K562 (cell line): ENCODE measurements around the gene TKTL1. TPM values are rescaled to one million over a fixed set of nuclear protein-coding genes. Genes with fewer than 3 reads are reported as not detected.
A peak's percentile ranks its signal among the peaks of the same experiment; 100 is the strongest.

Experiments
- ATAC-seq: fragments of 200-7000 bp; cut with Tn5 transposase; 3 replicates; pipeline ENCODE4 v1.9.1; 2020; ENCODE audit warnings: moderate library complexity
- BruUV-seq: library from RNA; stranded (reverse); fragments of 400-500 nt; replicated peaks from 2 replicates; lab custom pipeline; 2021; lab: Mats Ljungman, UMichigan
- CTCF ChIA-PET: fragments of 300-600 bp; formaldehyde crosslinking; extraction: SDS; loops from one replicate; lab custom pipeline; 2021; ENCODE audit warnings: low intra/inter-chr PET ratio; lab: Yijun Ruan, JAX
- POLR2A ChIA-PET: fragments of 300-600, 350-650 bp; sonication (Branson Sonifier 250); formaldehyde crosslinking; extraction: SDS; loops from one replicate; lab custom pipeline; 2021; ENCODE audit warnings: antibody characterized with exemption, inconsistent platforms; lab: Yijun Ruan, JAX
- DNase-seq, 4 experiments: peaks; one replicate each; pipeline versions ENCODE4 v3.0.0 to v3.0.0-alpha.2; 2011 to 2018; ENCODE audit warnings: low spot score in 3 of 4, mixed read lengths in 3 of 4; ENCODE audit errors: extremely low read depth in 1 of 4
- FAIRE-seq: peaks from 2 replicates; lab custom pipeline; 2011; peaks lifted over from hg19 to GRCh38; lab: Jason Lieb, UNC
- H2AFZ ChIP-seq: 2 replicates; pipeline ENCODE4 v1.6.0; 2011; ENCODE audit warnings: low read depth, low read length, control low read depth, inconsistent platforms
- H3K27ac ChIP-seq: fragments of 200-600 bp; 3 replicates; pipeline ENCODE4 v1.8.0; 2011; ENCODE audit warnings: low read depth, mild to moderate bottlenecking, control low read depth, inconsistent platforms, low read length, moderate library complexity, mixed read lengths; ENCODE audit errors: extremely low read depth
- H3K27me3 ChIP-seq, 2 experiments: fragments of 300-600 bp in 1 of 2; 2 replicates in 1 of 2; 3 replicates in 1 of 2; pipeline versions ENCODE4 v1.6.0 to v1.8.0; 2011; ENCODE audit warnings: inconsistent platforms in 2 of 2, low read length in 2 of 2, mild to moderate bottlenecking in 1 of 2, mixed read lengths in 1 of 2, moderate library complexity in 1 of 2; ENCODE audit not compliant: control insufficient read depth in 2 of 2, insufficient read depth in 2 of 2
- H3K36me3 ChIP-seq: fragments of 300-600 bp; 3 replicates; pipeline ENCODE4 v1.8.0; 2011; ENCODE audit warnings: mild to moderate bottlenecking, low read length, inconsistent platforms; ENCODE audit not compliant: control insufficient read depth, insufficient read depth
- H3K4me1 ChIP-seq, 2 experiments: fragments of 200-600 bp in 1 of 2; replicated peaks in 1 of 2; 2 replicates in 1 of 2; 3 replicates in 1 of 2; pipeline versions ENCODE4 v1.5.1 to v1.8.0; 2011; ENCODE audit warnings: inconsistent platforms in 2 of 2, low read length in 2 of 2, mild to moderate bottlenecking in 1 of 2, mixed read lengths in 1 of 2, moderate library complexity in 1 of 2; ENCODE audit not compliant: control insufficient read depth in 2 of 2, insufficient read depth in 2 of 2
- H3K4me2 ChIP-seq: 2 replicates; pipeline ENCODE4 v1.6.1; 2011; ENCODE audit warnings: low read length, control low read depth, inconsistent platforms, mixed read lengths; ENCODE audit not compliant: insufficient read depth
- H3K4me3 ChIP-seq: fragments of 200-600 bp; sonication (generic), shearing (Covaris generic); 2 replicates; pipeline ENCODE4 v1.5.1; 2016; ENCODE audit warnings: control low read depth, inconsistent platforms
- H3K79me2 ChIP-seq: fragments of 200-600 bp; 3 replicates; pipeline ENCODE4 v1.8.0; 2011; ENCODE audit warnings: low read length, inconsistent platforms; ENCODE audit not compliant: control insufficient read depth, insufficient read depth
- H3K9ac ChIP-seq, 2 experiments: 2 replicates each; pipeline versions ENCODE4 v1.6.0 to v1.6.1; 2011; ENCODE audit warnings: low read depth in 2 of 2, low read length in 2 of 2, control low read depth in 1 of 2, inconsistent platforms in 1 of 2, mild to moderate bottlenecking in 1 of 2, mixed read lengths in 1 of 2; ENCODE audit not compliant: insufficient read depth in 1 of 2
- H3K9me1 ChIP-seq: one replicate; pipeline ENCODE4 v1.6.0; 2011; ENCODE audit warnings: inconsistent platforms, mild to moderate bottlenecking, low read length, moderate library complexity; ENCODE audit not compliant: control insufficient read depth, insufficient read depth
- H3K9me3 ChIP-seq: replicated peaks from 2 replicates; pipeline ENCODE4 v1.5.1; 2011; ENCODE audit warnings: low read depth, low read length, inconsistent platforms; ENCODE audit not compliant: control insufficient read depth, insufficient read depth
- H4K20me1 ChIP-seq: replicated peaks from 2 replicates; pipeline ENCODE4 v1.6.1; 2011; ENCODE audit warnings: low read length, inconsistent platforms, mixed read lengths; ENCODE audit not compliant: control insufficient read depth, insufficient read depth
- E2F3 ChIP-seq: fragments of 250-450 bp; sonication (Bioruptor Pico); IDR thresholded peaks from 2 replicates; pipeline ENCODE4 v1.4.0; 2020; ENCODE audit warnings: mild to moderate bottlenecking
- ETS2 ChIP-seq: IDR thresholded peaks from 2 replicates; pipeline ENCODE4 v1.6.1; 2016; ENCODE audit warnings: borderline replicate concordance, missing genetic modification characterization, mild to moderate bottlenecking, moderate library complexity, missing compliant biosample characterization; ENCODE audit not compliant: poor library complexity, severe bottlenecking
- FOXK1 ChIP-seq: sonication (generic); formaldehyde crosslinking; IDR thresholded peaks from 2 replicates; pipeline ENCODE4 v1.8.0; 2022; ENCODE audit warnings: missing genetic modification reagents, mild to moderate bottlenecking, borderline replicate concordance
- GATAD2B ChIP-seq: fragments of 450-650 bp; IDR thresholded peaks from 2 replicates; pipeline ENCODE4 v1.6.1; 2017; ENCODE audit warnings: mild to moderate bottlenecking, borderline replicate concordance
- HNRNPUL1 ChIP-seq: fragments of 200-400 bp; formaldehyde crosslinking; IDR thresholded peaks from 2 replicates; pipeline ENCODE4 v1.6.1; 2017; ENCODE audit warnings: low read length
- IFI16 ChIP-seq: fragments of 250-450 bp; sonication (Bioruptor Pico); IDR thresholded peaks from 2 replicates; pipeline ENCODE4 v2.1.2; 2022; ENCODE audit warnings: mild to moderate bottlenecking, inconsistent platforms
- MTF1 ChIP-seq: fragments of 250-450 bp; sonication (Bioruptor Pico); IDR thresholded peaks from 2 replicates; pipeline ENCODE4 v1.9.0; 2021; ENCODE audit warnings: moderate library complexity, mild to moderate bottlenecking, inconsistent platforms, borderline replicate concordance
- NFIX ChIP-seq: fragments of 250-450 bp; sonication (Bioruptor Pico); IDR thresholded peaks from 2 replicates; pipeline ENCODE4 v1.4.0; 2020; ENCODE audit warnings: low read depth, mild to moderate bottlenecking, moderate library complexity
- NR2C2 ChIP-seq, 2 experiments: fragments of 200-800 bp in 1 of 2; sonication (Bioruptor generic) in 1 of 2; sonication (generic) in 1 of 2; formaldehyde crosslinking in 1 of 2; IDR thresholded peaks; 2 replicates each; pipeline versions ENCODE4 v1.6.1 to v1.8.0; 2016 to 2022; ENCODE audit warnings: mild to moderate bottlenecking in 1 of 2, missing compliant biosample characterization in 1 of 2, missing genetic modification characterization in 1 of 2, missing genetic modification reagents in 1 of 2
- POLR2G ChIP-seq: fragments of 200-400 bp; formaldehyde crosslinking; IDR thresholded peaks from 2 replicates; pipeline ENCODE4 v1.6.1; 2017; ENCODE audit warnings: low read depth, mild to moderate bottlenecking, antibody characterized with exemption, low read length, moderate library complexity
- SMARCA5 ChIP-seq: fragments of 450-650 bp; IDR thresholded peaks from 2 replicates; pipeline ENCODE4 v1.6.1; 2016
- TGIF2 ChIP-seq: sonication (generic); formaldehyde crosslinking; IDR thresholded peaks from 2 replicates; pipeline ENCODE4 v1.8.1; 2022; ENCODE audit warnings: mild to moderate bottlenecking, missing genetic modification reagents, moderate library complexity
- WGBS: fragments of 100-300 bp; shearing (Covaris generic); methylation state at CpG from one replicate; pipeline ENCODE4 v1.1.6; 2016; ENCODE audit warnings: low coverage, mixed read lengths; ENCODE audit not compliant: insufficient coverage; ENCODE audit errors: missing lambda C conversion rate; 5-methylcytosine and 5-hydroxymethylcytosine counted together
- in situ Hi-C: fragments of 300-500 bp; cut with MboI; formaldehyde crosslinking; loops from 4 replicates; pipeline ENCODE4 v1.15.0; 2018; ENCODE audit warnings: inconsistent platforms, mixed read lengths
- intact Hi-C: fragments of 100-400 bp; cut with micrococcal nuclease; formaldehyde crosslinking; loops from 2 replicates; pipeline ENCODE4 v1.14.2; 2022
- polyA plus RNA-seq, 8 experiments: library from polyadenylated mRNA; depleted of rRNA in 4 of 8; stranded (reverse) in 5 of 8; unstranded in 3 of 8; fragments of >200 nt; fragmentation: Nextera tagmentation in 2 of 8; fragmentation: Illumina TruSeq in 1 of 8; extraction: Ambion mirVana in 2 of 8; extraction: Trizol in 1 of 8; gene quantifications; 2 replicates each; pipeline versions ENCODE4 v1.2.1 to v1.2.3, GENCODE V29; 2011 to 2014; ENCODE audit warnings: inconsistent platforms in 1 of 8, missing spikeins in 1 of 8
- total RNA-seq, 7 experiments: library from RNA; depleted of rRNA in 6 of 7; stranded (reverse); fragments of >200 nt in 6 of 7; fragmentation: Illumina TruSeq in 2 of 7; extraction: Trizol in 2 of 7; gene quantifications; 2 replicates each; pipeline versions ENCODE4 v1.2.1 to v1.2.3, GENCODE V29; 2011 to 2021; ENCODE audit warnings: low replicate concordance in 1 of 7
- TF ChIP-seq, protein P1 (sequence below): fragments of 200-400 bp; formaldehyde crosslinking; IDR thresholded peaks from 2 replicates; pipeline ENCODE4 v1.6.1; 2017; ENCODE audit warnings: mild to moderate bottlenecking, low read depth, low read length, moderate library complexity
- TF ChIP-seq, protein P2 (sequence below), 2 experiments: IDR thresholded peaks; 2 replicates each; pipeline ENCODE4 v1.6.1; 2011; ENCODE audit warnings: borderline replicate concordance in 1 of 2, control low read depth in 1 of 2, low read depth in 1 of 2, low read length in 1 of 2, mild to moderate bottlenecking in 1 of 2, mixed read lengths in 1 of 2, moderate library complexity in 1 of 2; ENCODE audit not compliant: insufficient read depth in 1 of 2, insufficient read length in 1 of 2, poor library complexity in 1 of 2, severe bottlenecking in 1 of 2; ENCODE audit errors: extremely low read depth in 1 of 2

Gene TKTL1
- total and polyA plus RNA-seq, 9 of the 15 experiments (the other 6 are each of a cell fraction or from before 2014, with no cell fraction given), result 0.18 to 0.71 (median 0.38) TPM

GRCh38 chrX:154320406-154320805 is 24.8 kb downstream of the TKTL1 start:
- intact Hi-C loops, result no loop called here
- FAIRE-seq, result no peak

More at GRCh38 chrX:154320406-154320805, 24.8 kb downstream of the TKTL1 start:
- no peaks in the 10 kb centered on the region for H3K9me3 ChIP-seq
- CTCF ChIA-PET, result no interaction called here
- H3K9me1 ChIP-seq, result no peaks in the 10 kb centered on the region
- TF ChIP-seq NR2C2 (CRISPR knock-in tag; IDR thresholded peaks at IDR 0.05), result no peak
- no peak for TF ChIP-seq NR2C2 (tag; IDR thresholded peaks at IDR 0.05)
- TF ChIP-seq TGIF2 (CRISPR knock-in tag), result no peak
- no peak for TF ChIP-seq SMARCA5
- TF ChIP-seq, protein P1, sequence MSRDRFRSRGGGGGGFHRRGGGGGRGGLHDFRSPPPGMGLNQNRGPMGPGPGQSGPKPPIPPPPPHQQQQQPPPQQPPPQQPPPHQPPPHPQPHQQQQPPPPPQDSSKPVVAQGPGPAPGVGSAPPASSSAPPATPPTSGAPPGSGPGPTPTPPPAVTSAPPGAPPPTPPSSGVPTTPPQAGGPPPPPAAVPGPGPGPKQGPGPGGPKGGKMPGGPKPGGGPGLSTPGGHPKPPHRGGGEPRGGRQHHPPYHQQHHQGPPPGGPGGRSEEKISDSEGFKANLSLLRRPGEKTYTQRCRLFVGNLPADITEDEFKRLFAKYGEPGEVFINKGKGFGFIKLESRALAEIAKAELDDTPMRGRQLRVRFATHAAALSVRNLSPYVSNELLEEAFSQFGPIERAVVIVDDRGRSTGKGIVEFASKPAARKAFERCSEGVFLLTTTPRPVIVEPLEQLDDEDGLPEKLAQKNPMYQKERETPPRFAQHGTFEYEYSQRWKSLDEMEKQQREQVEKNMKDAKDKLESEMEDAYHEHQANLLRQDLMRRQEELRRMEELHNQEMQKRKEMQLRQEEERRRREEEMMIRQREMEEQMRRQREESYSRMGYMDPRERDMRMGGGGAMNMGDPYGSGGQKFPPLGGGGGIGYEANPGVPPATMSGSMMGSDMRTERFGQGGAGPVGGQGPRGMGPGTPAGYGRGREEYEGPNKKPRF, result no peak
- no peak for TF ChIP-seq MTF1 (CRISPR knock-in tag)
- no peak for TF ChIP-seq NFIX
- TF ChIP-seq HNRNPUL1, result no peak
- TF ChIP-seq ETS2, result no peak
- no peak for TF ChIP-seq E2F3
- no peak for TF ChIP-seq POLR2G
- no peak for TF ChIP-seq GATAD2B
- TF ChIP-seq IFI16 (CRISPR knock-in tag), result no peak
- TF ChIP-seq FOXK1 (CRISPR knock-in tag), result no peak
- TF ChIP-seq, protein P2, sequence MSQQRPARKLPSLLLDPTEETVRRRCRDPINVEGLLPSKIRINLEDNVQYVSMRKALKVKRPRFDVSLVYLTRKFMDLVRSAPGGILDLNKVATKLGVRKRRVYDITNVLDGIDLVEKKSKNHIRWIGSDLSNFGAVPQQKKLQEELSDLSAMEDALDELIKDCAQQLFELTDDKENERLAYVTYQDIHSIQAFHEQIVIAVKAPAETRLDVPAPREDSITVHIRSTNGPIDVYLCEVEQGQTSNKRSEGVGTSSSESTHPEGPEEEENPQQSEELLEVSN (IDR thresholded peaks at IDR 0.05; ENCODE audit: borderline replicate concordance in 1 of 2, extremely low read depth in 1 of 2, insufficient read depth in 1 of 2, insufficient read length in 1 of 2, low read depth in 1 of 2, low read length in 1 of 2, poor library complexity in 1 of 2, severe bottlenecking in 1 of 2), result no peak
- H3K9ac ChIP-seq, result peak overlapping the region in 1 of 2 experiments; percentile 5; a peak in 1 of 4 replicates
- H3K27ac ChIP-seq, result no peak overlapping the region
- in situ Hi-C loops, result loop anchor here (25.0 kb wide), 1 partner anchor 108 kb away; the partner anchor contains the start of gene OPN1MW2
- ATAC-seq, result no peak
- BruUV-seq, result no TSS peak
- peaks cover 25 to 49% of the 10 kb centered on the region in 2 experiments for H3K27me3 ChIP-seq
- no peaks in the 10 kb centered on the region for H3K79me2 ChIP-seq
- no peak overlapping the region for H3K4me2 ChIP-seq
- no peaks in the 10 kb centered on the region for H4K20me1 ChIP-seq
- no peak for DNase-seq
- 16% methylated on average over 11 of the region's 11 CpGs for whole genome bisulfite sequencing
- no peaks in the 10 kb centered on the region for H3K36me3 ChIP-seq
- no peak overlapping the region for H2AFZ ChIP-seq
- POLR2A ChIA-PET, result no interaction called here
- H3K4me1 ChIP-seq, result no peaks in the 10 kb centered on the region; a peak in 1 of 5 replicates
- H3K4me3 ChIP-seq, result no peak overlapping the region
